Stimulated activated CD4-positive, alpha-beta T cell treated with anti-CD3 and anti-CD28 coated beads, TNF-alpha, amount 100 ng/mL, for 4 hours (primary cell): ENCODE measurements around the gene DDIT3.
"Not testable (repeated sequence)": the region's sequence is repeated elsewhere in the genome, so short reads cannot be mapped to it uniquely, and the experiment has no call there.

Experiments used
- DNase-seq, 3 experiments: peaks; one replicate each; pipeline ENCODE4 v3.0.0-alpha.2; 2020; ENCODE audit warnings: low read depth in 3 of 3

The DDIT3 gene

GRCh38 chr12:57525615-57526383, 5.5 kb upstream of the DDIT3 start:
- DNase-seq: no peak

GRCh38 chr12:57524814-57525614, 4.7 kb upstream of the DDIT3 start:
- DNase-seq: no peak

- no peak for DNase-seq
Observed at GRCh38 chr12:57523706-57524614, 3.6 kb upstream of the DDIT3 start.

GRCh38 chr12:57522887-57523705, 2.8 kb upstream of the DDIT3 start:
- DNase-seq: peak in 2 of 3 experiments; percentile 30 to 38

GRCh38 chr12:57522011-57522886, 1.9 kb upstream of the DDIT3 start, which contains the start of gene MBD6:
Gene MBD6 (plus strand): TSS chr12:57522824. CDS start chr12:57524304, 1,480 bp downstream.
- DNase-seq: peak; percentile 81

- DNase-seq: no peak
Observed at GRCh38 chr12:57521525-57522010, 1.3 kb upstream of the DDIT3 start.

GRCh38 chr12:57519796-57520052, 590 bp downstream of the DDIT3 start:
- no peak for DNase-seq

- no peak for DNase-seq
Observed at GRCh38 chr12:57518920-57519795, 1.2 kb downstream of the DDIT3 start.

GRCh38 chr12:57518176-57518919, 2.0 kb downstream of the DDIT3 start:
- DNase-seq: no peak

- not testable (repeated sequence) for DNase-seq
Observed at GRCh38 chr12:57517718-57518117, 2.6 kb downstream of the DDIT3 start.

- no peak for DNase-seq
Observed at GRCh38 chr12:57517187-57517586, 3.1 kb downstream of the DDIT3 start.

- DNase-seq: no peak
Observed at GRCh38 chr12:57516617-57517153, 3.6 kb downstream of the DDIT3 start.

- DNase-seq: no peak
Observed at GRCh38 chr12:57515934-57516541, 4.3 kb downstream of the DDIT3 start.

GRCh38 chr12:57515408-57515933, 4.8 kb downstream of the DDIT3 start:
- DNase-seq: no peak

GRCh38 chr12:57514720-57515407, 5.5 kb downstream of the DDIT3 start:
- no peak for DNase-seq

- DNase-seq: not testable (repeated sequence)
Observed at GRCh38 chr12:57514246-57514645, 6.1 kb downstream of the DDIT3 start.

- not testable (repeated sequence) for DNase-seq
Observed at GRCh38 chr12:57513677-57514076, 6.6 kb downstream of the DDIT3 start.
